Mesothelial cell of epicardium (in vitro differentiated cells): Measurements from ENCODE around the gene HNRNPA0. TPM values are rescaled to one million over a fixed set of nuclear protein-coding genes. Genes with fewer than 3 reads are reported as not detected.

Experiments
- DNase-seq, 2 experiments: peaks; one replicate each; pipeline ENCODE4 v3.0.0; 2021; ENCODE audit warnings: low spot score in 2 of 2; ENCODE audit not compliant: unreplicated experiment in 2 of 2
- H3K27ac Mint-ChIP-seq: 2 replicates; pipeline ENCODE4 v1.8.0; 2021; ENCODE audit warnings: mixed read lengths
- H3K27me3 Mint-ChIP-seq: 2 replicates; pipeline ENCODE4 v1.8.0; 2021; ENCODE audit warnings: low read depth, mixed read lengths
- H3K36me3 Mint-ChIP-seq: 2 replicates; pipeline ENCODE4 v1.8.0; 2021; ENCODE audit warnings: mixed read lengths
- H3K4me1 Mint-ChIP-seq: 2 replicates; pipeline ENCODE4 v1.8.0; 2021; ENCODE audit warnings: mixed read lengths
- H3K4me3 Mint-ChIP-seq: 2 replicates; pipeline ENCODE4 v1.8.0; 2021; ENCODE audit warnings: mild to moderate bottlenecking, moderate library complexity, mixed read lengths
- H3K9me3 Mint-ChIP-seq: 2 replicates; pipeline ENCODE4 v1.8.0; 2021; ENCODE audit warnings: mixed read lengths
- CTCF ChIP-seq: fragments of 200-600 bp; sonication (generic); IDR thresholded peaks from one replicate; pipeline ENCODE4 v1.5.0; 2021; ENCODE audit warnings: antibody characterized with exemption; ENCODE audit not compliant: unreplicated experiment
- total RNA-seq: library from RNA; stranded (reverse); gene quantifications from 3 replicates; pipeline ENCODE4 v1.2.1, GENCODE V29; 2021

HNRNPA0 gene
- total RNA-seq: 68.6 to 71.1 TPM (median 71.0 TPM) in 3 replicates

- H3K4me1 Mint-ChIP-seq: peaks cover 24% of the 10 kb centered on the region
- H3K27ac Mint-ChIP-seq: peak within 1 kb of the TSS; percentile 100
- H3K9me3 Mint-ChIP-seq: no peaks in the 10 kb centered on the region
- peaks cover 4% of the 10 kb centered on the region for H3K36me3 Mint-ChIP-seq
- H3K27me3 Mint-ChIP-seq: peaks cover 13% of the 10 kb centered on the region
- H3K4me3 Mint-ChIP-seq: peak within 1 kb of the TSS; percentile 97
- no peak for TF ChIP-seq CTCF
- DNase-seq: peak; percentile 93 to 98
These were observed at the start of gene HNRNPA0 for GRCh38 chr5:137754188-137754960. HNRNPA0 (minus strand) TSS chr5:137754363; CDS start chr5:137754066, 297 bp downstream.

- TF ChIP-seq CTCF: no peak
- Mint-ChIP-seq H3K4me3 (no peak overlapping the region), H3K27ac (peak overlapping the region; percentile 71), H3K27me3 (no peaks in the 10 kb centered on the region), H3K36me3 (no peaks in the 10 kb centered on the region), H3K4me1 (peaks cover 29% of the 10 kb centered on the region), H3K9me3 (no peaks in the 10 kb centered on the region)
- DNase-seq: no peak
These were observed 48.4 kb upstream of the HNRNPA0 start for GRCh38 chr5:137802282-137803210.

- Mint-ChIP-seq H3K36me3 (no peaks in the 10 kb centered on the region), H3K4me1 (peaks cover 36% of the 10 kb centered on the region), H3K4me3 (no peak overlapping the region), H3K27me3 (no peaks in the 10 kb centered on the region), H3K27ac (no peak overlapping the region), H3K9me3 (no peaks in the 10 kb centered on the region)
- no peak for DNase-seq
- TF ChIP-seq CTCF: no peak
These were observed 46.7 kb upstream of the HNRNPA0 start for GRCh38 chr5:137800700-137801411.

DNA sequence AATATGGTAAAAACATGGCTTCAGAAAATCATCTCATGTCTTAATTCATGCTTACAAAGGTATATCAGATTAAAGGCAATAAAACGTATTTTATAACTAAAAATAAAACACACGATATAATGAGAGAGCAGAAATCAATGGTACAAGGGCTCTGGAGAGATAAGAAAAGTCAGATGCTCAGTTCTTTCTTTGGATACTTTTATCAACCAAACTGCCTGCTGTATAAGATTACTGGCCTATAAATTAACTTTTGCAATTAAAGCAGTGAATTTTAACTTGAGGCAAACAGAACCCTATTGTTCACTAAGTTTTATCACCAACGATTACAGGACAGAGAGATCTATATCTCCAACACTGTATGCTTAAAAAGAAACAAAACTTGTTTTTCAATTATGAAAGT, 42.1 kb upstream of the HNRNPA0 start:
- no peak for DNase-seq
- TF ChIP-seq CTCF: no peak
- H3K27me3 Mint-ChIP-seq: no peaks in the 10 kb centered on the region
- no peaks in the 10 kb centered on the region for H3K36me3 Mint-ChIP-seq
- no peaks in the 10 kb centered on the region for H3K9me3 Mint-ChIP-seq
- no peak overlapping the region for H3K4me3 Mint-ChIP-seq
- H3K4me1 Mint-ChIP-seq: peaks cover 18% of the 10 kb centered on the region
- H3K27ac Mint-ChIP-seq: peak overlapping the region; percentile 4

- H3K36me3 Mint-ChIP-seq: no peaks in the 10 kb centered on the region
- no peak for TF ChIP-seq CTCF
- H3K27me3 Mint-ChIP-seq: no peaks in the 10 kb centered on the region
- H3K9me3 Mint-ChIP-seq: no peaks in the 10 kb centered on the region
- DNase-seq: no peak
- H3K4me1 Mint-ChIP-seq: peaks cover 12% of the 10 kb centered on the region
- H3K4me3 Mint-ChIP-seq: no peak overlapping the region
- H3K27ac Mint-ChIP-seq: no peak overlapping the region
These were observed 40.7 kb upstream of the HNRNPA0 start for GRCh38 chr5:137794863-137795262.
